Spleen (tissue), 13 donors: ENCODE data around the gene MRM1. TPM values are rescaled to one million over a fixed set of nuclear protein-coding genes. Genes with fewer than 3 reads are reported as not detected.

Experiments
- DNase-seq: peaks from one replicate; pipeline ENCODE4 v3.0.0-alpha.2; 2020
- H3K27ac ChIP-seq, 8 donors: fragments of 200-600 bp; sonication (generic) in 7 of 8; 1 replicate in 4 of 8; 2 replicates in 4 of 8; pipeline versions ENCODE4 v1.5.0 to v1.8.0; 2016 to 2021; ENCODE audit warnings: inconsistent platforms in 4 of 8, mild to moderate bottlenecking in 4 of 8, moderate library complexity in 1 of 8
- H3K27me3 ChIP-seq, 7 donors: fragments of 200-600 bp; sonication (generic) in 6 of 7; replicated peaks in 1 of 7; 1 replicate in 4 of 7; 2 replicates in 3 of 7; pipeline versions ENCODE4 v1.5.0 to v1.8.0; 2016 to 2021; ENCODE audit warnings: inconsistent platforms in 3 of 7, mild to moderate bottlenecking in 1 of 7
- H3K36me3 ChIP-seq, 6 donors: fragments of 200-600 bp; sonication (generic) in 5 of 6; 1 replicate in 4 of 6; 2 replicates in 2 of 6; pipeline versions ENCODE4 v1.5.0 to v1.8.0; 2016 to 2021; ENCODE audit warnings: inconsistent platforms in 2 of 6
- H3K4me1 ChIP-seq, 6 donors: fragments of 200-600 bp; sonication (generic) in 5 of 6; 1 replicate in 3 of 6; 2 replicates in 3 of 6; pipeline versions ENCODE4 v1.5.0 to v1.8.0; 2016 to 2021; ENCODE audit warnings: inconsistent platforms in 3 of 6
- H3K4me3 ChIP-seq, 8 donors: fragments of 200-600 bp; sonication (generic) in 7 of 8; 1 replicate in 4 of 8; 2 replicates in 4 of 8; pipeline versions ENCODE4 v1.5.0 to v1.8.0; 2016 to 2021; ENCODE audit warnings: inconsistent platforms in 4 of 8, mild to moderate bottlenecking in 4 of 8, moderate library complexity in 2 of 8
- H3K9me3 ChIP-seq, 8 donors: fragments of 200-600 bp; sonication (generic) in 7 of 8; 1 replicate in 4 of 8; 2 replicates in 4 of 8; pipeline versions ENCODE4 v1.5.0 to v1.8.0; 2016 to 2021; ENCODE audit warnings: inconsistent platforms in 4 of 8
- POLR2A ChIP-seq, 3 donors: fragments of 450-650 bp; IDR thresholded peaks; one replicate each; pipeline ENCODE4 v1.5.1; 2017; ENCODE audit warnings: antibody characterized with exemption in 3 of 3, mild to moderate bottlenecking in 1 of 3
- POLR2AphosphoS5 ChIP-seq, 3 donors: sonication (generic); formaldehyde crosslinking; IDR thresholded peaks; one replicate each; pipeline ENCODE4 v1.5.1; 2017; ENCODE audit warnings: antibody characterized with exemption in 3 of 3
- WGBS, 5 donors: extraction: QIAGEN DNeasy Blood & Tissue Kit in 3 of 5; methylation state at CpG; one replicate each; pipeline versions ENCODE4 v1.1.5 to v1.1.7; 2013 to 2018; 5-methylcytosine and 5-hydroxymethylcytosine counted together
- intact Hi-C: fragments of 100-400 bp; cut with DNase I; formaldehyde crosslinking; loops from one replicate; pipeline ENCODE4 v1.15.0; 2023; ENCODE audit warnings: low total_unique reads
- long read RNA-seq, 2 donors: transcript quantifications; one replicate each; lab custom pipeline, GENCODE V29; 2026
- polyA plus RNA-seq, 3 donors: library from polyadenylated mRNA; stranded (reverse); fragments of 200-250 nt; gene quantifications; one replicate each; pipeline ENCODE4 v1.2.1, GENCODE V29; 2013
- total RNA-seq, 7 donors: library from RNA; depleted of rRNA in 3 of 7; stranded (reverse); fragments of >200 nt in 3 of 7; fragmentation: NEBNext Ultra II Directional in 4 of 7; extraction: Animal tissue kit (Norgen Biotek cat#: 25700) in 4 of 7; gene quantifications; one replicate each; pipeline versions ENCODE4 v1.1.0 to v1.2.1, GENCODE V29; 2016 to 2021
- TF ChIP-seq, protein P1 (sequence below), 11 experiments: fragments of 200-600 bp in 7 of 11; fragments of 450-650 bp in 4 of 11; sonication (generic) in 4 of 11; IDR thresholded peaks in 8 of 11; conservative IDR thresholded peaks in 3 of 11; 1 replicate in 7 of 11; 2 replicates in 4 of 11; pipeline versions ENCODE4 v1.4.0 to v1.8.0; 2016 to 2021; ENCODE audit warnings: antibody characterized with exemption in 11 of 11, inconsistent platforms in 4 of 11, mild to moderate bottlenecking in 1 of 11
- donor health status: healthy with polysubstance abuse.
- donor health status: DM: no; HTN: no; CAD: no; lungs with moderate emphysema.
- donor health status: DM: no; HTN: no; CAD: no.
- donor health status: Bipolar disorder and iron deficiency.
- donor health status: healthy.
- donor health status: DM: no; HTN: no; CAD: no.
- donor health status: DM: yes; HTN: yes; CAD: no.

Gene MRM1, protein sequence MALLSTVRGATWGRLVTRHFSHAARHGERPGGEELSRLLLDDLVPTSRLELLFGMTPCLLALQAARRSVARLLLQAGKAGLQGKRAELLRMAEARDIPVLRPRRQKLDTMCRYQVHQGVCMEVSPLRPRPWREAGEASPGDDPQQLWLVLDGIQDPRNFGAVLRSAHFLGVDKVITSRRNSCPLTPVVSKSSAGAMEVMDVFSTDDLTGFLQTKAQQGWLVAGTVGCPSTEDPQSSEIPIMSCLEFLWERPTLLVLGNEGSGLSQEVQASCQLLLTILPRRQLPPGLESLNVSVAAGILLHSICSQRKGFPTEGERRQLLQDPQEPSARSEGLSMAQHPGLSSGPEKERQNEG
- total RNA-seq (1 to 10 TPM; 5.4 to 9.1 (median 7.7) TPM), polyA plus RNA-seq (10 to 100 TPM in 2 of 3 donors, 1 to 10 TPM in 1; 9.4 to 13.8 (median 12.2) TPM)
- long read RNA-seq, donor 1, partial matches to known transcripts, result 0 of 3 reads
- long read RNA-seq, donor 1, other reads (novel, unspliced or antisense), result 0 of 3 reads
- long read RNA-seq, donor 2, partial matches to known transcripts, result 0 of 2 reads
- long read RNA-seq, donor 2, other reads (novel, unspliced or antisense), result 0 of 2 reads

DNA sequence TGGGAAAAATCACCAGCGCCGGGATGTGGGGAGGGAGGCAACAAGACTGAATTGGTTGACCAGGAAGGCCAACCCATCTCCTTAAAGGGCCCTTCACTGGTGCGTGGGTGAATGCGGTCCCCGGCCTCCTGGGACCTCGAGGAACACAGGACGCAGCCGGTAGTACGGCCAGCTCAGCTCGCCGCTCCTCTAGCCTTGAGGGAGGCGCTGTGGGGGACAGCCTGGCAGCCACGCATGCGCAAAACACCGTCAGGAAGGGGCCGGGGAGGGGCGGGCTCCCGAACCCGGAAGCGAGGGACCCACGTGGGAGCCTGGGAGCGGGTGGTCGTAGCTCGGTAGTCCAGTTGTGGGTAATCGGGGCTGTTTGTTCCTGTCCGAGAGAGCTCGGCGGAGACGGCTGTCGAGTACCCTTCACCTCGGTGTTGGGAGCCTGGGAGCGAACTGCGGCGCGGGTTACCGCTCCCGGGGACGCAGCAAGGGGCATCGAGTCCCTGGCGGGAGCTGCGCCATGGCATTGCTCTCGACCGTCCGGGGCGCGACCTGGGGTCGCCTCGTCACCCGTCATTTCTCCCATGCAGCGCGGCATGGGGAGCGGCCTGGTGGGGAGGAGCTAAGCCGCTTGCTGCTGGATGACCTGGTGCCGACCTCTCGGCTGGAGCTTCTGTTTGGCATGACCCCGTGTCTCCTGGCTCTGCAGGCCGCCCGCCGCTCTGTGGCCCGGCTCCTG is at the start of gene MRM1:
Gene MRM1 (plus strand): TSS at position 281 of the 727 bp plus-strand sequence. CDS start 228 bp downstream, at position 509.
- no peaks in the 10 kb centered on the region for H3K36me3 ChIP-seq
- 0 to 1% (median 0%) methylated on average over 17 to 60 of the region's 60 CpGs for WGBS, 5 donors
- peaks cover 11 to 56% (median 35%) of the 10 kb centered on the region in 6 donors for H3K4me1 ChIP-seq
- H3K27ac ChIP-seq, result peak within 1 kb of the TSS; percentile 66 to 90 (median 88)
- peak; percentile 97 for DNase-seq
- H3K9me3 ChIP-seq, result no peaks in the 10 kb centered on the region
- intact Hi-C loops, result no loop called here
- peak within 1 kb of the TSS; percentile 85 to 100 (median 97) for H3K4me3 ChIP-seq
- no peaks in the 10 kb centered on the region for H3K27me3 ChIP-seq
- TF ChIP-seq POLR2AphosphoS5 (IDR thresholded peaks at IDR 0.05) (peak; percentile 94 to 98 (median 97)), POLR2A (IDR thresholded peaks at IDR 0.05) (peak in 2 of 3 donors; percentile 49 to 63)
- TF ChIP-seq, protein P1, sequence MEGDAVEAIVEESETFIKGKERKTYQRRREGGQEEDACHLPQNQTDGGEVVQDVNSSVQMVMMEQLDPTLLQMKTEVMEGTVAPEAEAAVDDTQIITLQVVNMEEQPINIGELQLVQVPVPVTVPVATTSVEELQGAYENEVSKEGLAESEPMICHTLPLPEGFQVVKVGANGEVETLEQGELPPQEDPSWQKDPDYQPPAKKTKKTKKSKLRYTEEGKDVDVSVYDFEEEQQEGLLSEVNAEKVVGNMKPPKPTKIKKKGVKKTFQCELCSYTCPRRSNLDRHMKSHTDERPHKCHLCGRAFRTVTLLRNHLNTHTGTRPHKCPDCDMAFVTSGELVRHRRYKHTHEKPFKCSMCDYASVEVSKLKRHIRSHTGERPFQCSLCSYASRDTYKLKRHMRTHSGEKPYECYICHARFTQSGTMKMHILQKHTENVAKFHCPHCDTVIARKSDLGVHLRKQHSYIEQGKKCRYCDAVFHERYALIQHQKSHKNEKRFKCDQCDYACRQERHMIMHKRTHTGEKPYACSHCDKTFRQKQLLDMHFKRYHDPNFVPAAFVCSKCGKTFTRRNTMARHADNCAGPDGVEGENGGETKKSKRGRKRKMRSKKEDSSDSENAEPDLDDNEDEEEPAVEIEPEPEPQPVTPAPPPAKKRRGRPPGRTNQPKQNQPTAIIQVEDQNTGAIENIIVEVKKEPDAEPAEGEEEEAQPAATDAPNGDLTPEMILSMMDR (IDR thresholded peaks at IDR 0.05 in 8 of 11, conservative IDR thresholded peaks at IDR 0.05 in 3 of 11), result peak in 1 of 11 experiments; percentile 14

DNA sequence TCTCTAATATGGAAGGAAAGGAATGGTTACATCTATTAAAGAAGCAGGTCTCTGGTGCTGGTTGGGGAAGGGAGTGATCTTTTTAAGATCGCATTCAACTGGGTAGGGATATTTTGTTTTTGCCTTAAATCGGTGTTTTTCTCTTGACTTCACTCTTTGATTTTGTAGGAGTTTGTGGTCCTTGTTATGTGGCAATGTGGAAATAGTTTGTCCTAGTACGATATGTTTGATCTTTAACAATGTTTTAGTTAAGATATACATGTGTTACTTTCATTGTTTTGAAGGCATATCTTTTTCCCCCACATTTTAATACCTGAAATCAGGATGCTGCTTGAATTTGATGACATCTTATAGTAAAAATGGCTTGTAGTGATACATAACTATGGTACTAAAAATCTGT is 47.9 kb upstream of the MRM1 start:
- no peak for DNase-seq
- peaks cover 0 to 57% (median 36%) of the 10 kb centered on the region in 6 donors for H3K36me3 ChIP-seq
- peaks cover 52 to 81% (median 76%) of the 10 kb centered on the region in 6 donors for H3K4me1 ChIP-seq
- intact Hi-C loops, result no loop called here
- H3K9me3 ChIP-seq, result no peaks in the 10 kb centered on the region
- WGBS, 5 donors, result 70 to 89% (median 83%) methylated on average over 3 of the region's 3 CpGs
- TF ChIP-seq, protein P1 (IDR thresholded peaks at IDR 0.05 in 8 of 11, conservative IDR thresholded peaks at IDR 0.05 in 3 of 11), result no peak
- TF ChIP-seq POLR2AphosphoS5 (IDR thresholded peaks at IDR 0.05) (no peak), POLR2A (IDR thresholded peaks at IDR 0.05) (no peak)
- H3K4me3 ChIP-seq, result no peak overlapping the region
- H3K27ac ChIP-seq, result peak overlapping the region in 1 of 8 donors; percentile 36
- H3K27me3 ChIP-seq, result no peaks in the 10 kb centered on the region

DNA sequence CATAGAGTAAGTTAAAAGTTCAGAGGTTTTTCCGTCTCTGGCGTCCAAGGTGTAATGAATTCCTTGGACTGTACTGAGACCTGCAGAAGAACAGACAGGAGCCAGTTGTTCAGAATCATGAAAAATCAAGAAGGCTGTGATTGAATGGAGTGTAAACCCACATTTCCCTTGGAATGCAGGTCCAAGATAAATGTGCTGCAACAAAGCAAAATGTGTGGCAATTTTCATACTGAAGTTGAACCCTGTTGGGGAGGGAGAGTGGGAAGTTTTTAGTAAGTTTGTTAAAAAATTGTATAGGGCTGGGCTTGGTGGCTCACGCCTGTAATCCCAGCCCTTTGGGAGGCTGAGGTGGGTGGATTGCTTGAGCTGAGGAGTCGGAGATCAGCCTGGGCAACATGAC is 35.3 kb upstream of the MRM1 start:
- peaks cover 9 to 100% (median 90%) of the 10 kb centered on the region in 6 donors for H3K36me3 ChIP-seq
- no peaks in the 10 kb centered on the region for H3K9me3 ChIP-seq
- intact Hi-C loops, result no loop called here
- no peaks in the 10 kb centered on the region for H3K27me3 ChIP-seq
- no peak for DNase-seq
- H3K4me3 ChIP-seq, result no peak overlapping the region
- no peak for TF ChIP-seq POLR2AphosphoS5 (IDR thresholded peaks at IDR 0.05)
- TF ChIP-seq POLR2A (IDR thresholded peaks at IDR 0.05), result no peak
- H3K27ac ChIP-seq, result no peak overlapping the region
- WGBS, 5 donors, result 91 to 98% (median 93%) methylated on average over 4 of the region's 4 CpGs
- H3K4me1 ChIP-seq, result peaks cover 0 to 43% (median 0%) of the 10 kb centered on the region in 6 donors

DNA sequence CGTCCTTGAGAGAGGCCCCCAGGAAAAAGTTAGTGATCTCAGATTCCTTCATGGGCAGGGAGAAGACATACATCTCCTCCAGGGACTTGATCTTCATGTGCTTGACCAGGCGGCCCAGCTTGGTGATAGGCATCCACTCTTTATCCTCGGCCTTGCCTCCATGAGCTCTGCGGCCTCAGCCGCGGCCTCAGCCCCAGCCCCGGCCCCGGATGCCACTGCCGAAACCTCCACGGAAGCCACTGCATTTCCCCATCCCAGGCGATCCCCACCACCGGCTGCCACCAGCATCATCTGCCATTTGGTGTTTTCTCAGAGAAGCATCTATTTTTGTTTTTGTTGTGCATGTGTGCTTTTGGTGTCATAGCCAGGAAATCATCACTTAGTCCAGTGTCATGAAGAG is 26.4 kb upstream of the MRM1 start:
- WGBS, 5 donors, result 94 to 97% (median 95%) methylated on average over 11 to 12 of the region's 12 CpGs
- Histone ChIP-seq H3K27ac (no peak overlapping the region), H3K4me3 (no peak overlapping the region), H3K4me1 (peaks cover 0 to 29% (median 0%) of the 10 kb centered on the region in 6 donors), H3K9me3 (no peaks in the 10 kb centered on the region), H3K27me3 (no peaks in the 10 kb centered on the region), H3K36me3 (peaks cover 3 to 95% (median 75%) of the 10 kb centered on the region in 6 donors)
- intact Hi-C loops, result no loop called here
- TF ChIP-seq POLR2A (IDR thresholded peaks at IDR 0.05) (no peak), POLR2AphosphoS5 (IDR thresholded peaks at IDR 0.05) (peak in 1 of 3 donors; percentile 68)
- DNase-seq, result no peak
